Tongue (tissue), 2 donors: Measurements from ENCODE around the gene RAI1. TPM values are rescaled to one million over a fixed set of nuclear protein-coding genes. Genes with fewer than 3 reads are reported as not detected.

Source experiments
- DNase-seq: peaks from one replicate; pipeline ENCODE4 v3.0.0-alpha.2; 2015
- total RNA-seq: library from RNA; depleted of rRNA; stranded (reverse); fragments of >200 nt; gene quantifications from one replicate; pipeline ENCODE4 v1.2.3, GENCODE V29; 2014

The RAI1 gene
- total RNA-seq, 1 donor from 2014 or later = 14.9 TPM

DNA sequence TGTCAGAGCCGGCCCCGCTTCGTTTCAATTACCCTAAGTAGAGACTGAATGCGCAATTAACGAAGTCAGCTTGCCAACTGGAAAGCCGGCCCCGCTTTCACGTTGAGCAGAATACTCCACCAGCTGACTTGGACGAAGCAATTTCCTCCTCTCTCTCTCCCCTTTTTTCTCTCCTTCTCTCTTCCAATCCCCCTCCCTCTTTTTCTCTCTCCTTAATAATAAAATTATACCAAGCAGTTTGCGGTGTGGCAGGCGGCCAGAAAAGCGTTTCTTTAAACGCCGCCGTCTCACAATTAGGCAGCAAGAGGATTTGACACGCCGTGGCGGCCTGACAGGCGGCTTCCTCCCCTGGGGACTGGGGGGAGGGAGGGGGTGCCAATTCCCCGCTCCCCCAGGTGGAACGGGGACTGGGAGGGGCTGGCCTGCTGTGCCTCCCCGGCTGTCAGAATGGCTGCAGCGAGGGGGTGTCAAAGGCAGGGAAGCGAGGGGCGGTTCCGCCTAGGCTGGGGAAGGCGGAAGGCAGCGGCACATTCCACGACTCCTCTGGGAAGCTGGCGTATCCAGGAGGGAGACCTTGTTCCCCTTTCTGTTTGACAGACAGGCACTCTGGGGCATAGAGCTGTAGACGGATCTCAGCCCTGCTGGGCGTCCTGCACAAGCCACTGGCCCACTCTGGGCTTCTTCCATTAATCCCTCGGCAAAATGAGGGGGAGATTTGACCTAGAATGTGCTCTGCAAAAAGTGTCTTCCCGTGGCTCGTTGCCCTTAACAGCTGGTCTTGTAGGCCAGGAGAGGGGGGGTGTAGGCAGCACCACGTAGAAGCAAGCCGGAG is 102.8 kb downstream of the RAI1 start:
- DNase-seq = peak; percentile 92

DNA sequence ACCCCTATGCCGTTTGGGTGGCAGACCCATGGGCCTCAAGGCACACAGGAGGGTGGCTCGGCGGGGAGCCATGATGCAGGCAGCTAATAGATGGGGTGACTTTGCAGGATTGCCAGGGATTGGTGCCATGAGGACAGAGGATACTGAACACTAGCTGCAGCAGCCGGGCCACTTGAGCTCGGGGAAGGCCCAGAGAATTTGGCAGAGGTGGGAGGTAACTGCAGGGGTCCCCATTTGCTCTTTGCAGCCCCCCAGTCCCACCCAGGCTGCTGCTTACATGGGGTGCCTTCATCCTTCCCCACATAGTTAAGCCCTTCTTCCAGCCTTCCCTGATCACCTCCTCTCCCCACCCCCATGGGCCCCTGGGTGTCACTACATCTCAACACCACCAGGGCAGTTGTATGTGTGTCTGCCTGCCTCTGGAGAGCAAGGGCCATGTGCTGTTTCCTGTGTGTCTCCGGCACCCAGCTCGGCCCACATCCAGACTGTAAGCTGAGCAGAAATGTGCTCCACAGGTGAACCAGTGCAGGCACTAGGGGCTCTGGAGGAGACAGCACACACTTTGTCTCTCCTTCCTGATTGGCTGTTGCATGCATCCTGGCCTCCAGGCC is 103.5 kb downstream of the RAI1 start:
- DNase-seq = no peak

DNA sequence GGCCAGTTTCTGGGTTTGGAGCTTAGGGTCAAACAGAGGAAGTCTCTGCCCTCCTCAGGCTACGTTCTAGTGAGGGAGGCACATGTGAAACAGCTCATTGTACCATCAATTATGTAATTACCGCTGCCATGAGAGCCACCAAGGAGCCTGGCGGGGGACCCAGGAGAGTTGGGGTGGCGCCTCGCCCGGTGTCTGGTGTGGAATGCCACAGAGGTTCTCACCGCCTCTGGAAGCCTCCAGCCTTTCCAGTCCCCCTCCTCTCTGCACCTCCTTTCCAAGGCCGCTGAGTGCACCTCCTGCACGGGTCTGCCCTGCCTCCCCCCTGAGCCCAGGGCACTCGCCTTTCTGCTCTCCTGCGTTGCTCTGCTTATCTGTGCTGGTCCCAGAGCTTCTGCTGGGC is 104.1 kb downstream of the RAI1 start:
- no peak for DNase-seq

DNA sequence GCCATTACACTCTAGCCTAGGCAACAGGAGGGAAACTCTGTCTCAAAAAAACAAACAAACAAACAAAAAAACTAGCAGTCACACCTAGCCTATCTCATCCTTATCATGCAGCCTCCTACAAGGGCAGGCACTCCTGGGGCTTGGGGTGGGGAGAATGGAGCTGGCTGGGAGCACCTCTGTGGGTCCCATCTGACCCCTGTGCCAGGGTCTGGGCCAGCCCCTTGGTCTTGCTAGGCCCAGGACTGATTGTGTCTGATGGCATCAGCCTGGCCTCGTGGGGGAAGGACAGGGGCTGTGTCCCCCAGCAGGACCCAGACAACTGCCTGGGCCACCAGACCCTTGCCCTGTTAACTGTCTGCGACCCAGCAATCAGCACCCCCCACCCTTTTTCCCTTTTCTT is 105.7 kb downstream of the RAI1 start:
- DNase-seq = no peak

DNA sequence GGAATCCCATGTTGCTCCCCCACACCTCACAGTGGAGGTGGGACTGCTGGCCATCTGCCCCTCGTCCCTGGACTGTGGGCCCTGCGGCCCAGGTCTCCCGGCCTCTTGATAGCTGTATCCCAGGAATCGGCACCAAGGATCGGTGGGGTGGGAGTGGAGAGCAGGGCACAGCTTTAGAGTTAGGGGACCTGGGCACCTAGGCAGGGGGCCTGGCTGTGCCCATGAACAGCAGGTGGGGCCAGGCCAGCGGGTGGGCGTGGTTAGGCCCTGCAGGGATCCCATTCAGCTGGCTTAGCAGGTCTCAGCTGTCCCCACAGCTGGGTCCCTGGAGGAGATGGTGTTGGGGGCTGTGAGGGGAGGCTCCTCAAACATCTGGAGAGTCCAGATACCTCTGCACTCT is 106.3 kb downstream of the RAI1 start:
- no peak for DNase-seq

DNA sequence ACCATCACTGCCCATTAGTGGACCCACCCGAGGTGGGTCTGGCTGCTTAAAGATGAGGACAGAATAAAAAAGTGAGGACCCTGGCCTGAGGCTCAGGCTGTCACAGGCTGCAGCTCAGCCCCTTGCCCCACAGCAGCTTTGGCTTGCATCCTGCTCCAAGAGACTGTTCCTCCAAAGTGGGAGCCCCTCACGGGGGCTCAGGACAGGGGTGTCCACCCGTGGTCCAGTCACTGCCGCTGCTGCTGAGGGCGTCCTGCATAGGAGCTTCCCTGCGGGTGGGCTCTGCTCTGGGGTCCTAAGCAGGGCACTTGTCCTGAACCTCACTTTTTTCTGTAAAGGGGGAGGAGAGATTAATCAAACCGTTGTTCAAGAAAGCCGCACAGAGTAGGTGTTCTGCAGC is 107.7 kb downstream of the RAI1 start:
- no peak for DNase-seq

DNA sequence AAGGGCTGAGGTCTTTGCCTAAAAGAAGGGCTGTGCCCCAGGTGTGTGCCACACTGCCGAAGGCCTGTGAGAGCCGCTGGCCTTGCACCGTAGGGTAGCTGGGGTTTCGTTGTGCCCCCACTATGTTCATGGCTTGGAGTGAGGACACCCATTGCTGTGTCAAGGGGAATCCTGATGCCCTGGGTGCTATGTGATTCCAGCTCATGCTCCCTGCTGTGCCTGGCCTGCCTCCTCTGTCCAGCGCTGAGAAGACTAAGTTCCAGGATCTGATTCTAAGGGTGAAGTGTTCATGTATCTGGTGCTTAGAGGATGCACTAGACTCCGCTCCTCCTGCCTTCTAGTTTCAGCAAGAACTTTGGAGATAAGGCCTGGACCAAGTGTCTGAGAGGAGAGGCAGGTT is 108.2 kb downstream of the RAI1 start:
- DNase-seq = no peak

DNA sequence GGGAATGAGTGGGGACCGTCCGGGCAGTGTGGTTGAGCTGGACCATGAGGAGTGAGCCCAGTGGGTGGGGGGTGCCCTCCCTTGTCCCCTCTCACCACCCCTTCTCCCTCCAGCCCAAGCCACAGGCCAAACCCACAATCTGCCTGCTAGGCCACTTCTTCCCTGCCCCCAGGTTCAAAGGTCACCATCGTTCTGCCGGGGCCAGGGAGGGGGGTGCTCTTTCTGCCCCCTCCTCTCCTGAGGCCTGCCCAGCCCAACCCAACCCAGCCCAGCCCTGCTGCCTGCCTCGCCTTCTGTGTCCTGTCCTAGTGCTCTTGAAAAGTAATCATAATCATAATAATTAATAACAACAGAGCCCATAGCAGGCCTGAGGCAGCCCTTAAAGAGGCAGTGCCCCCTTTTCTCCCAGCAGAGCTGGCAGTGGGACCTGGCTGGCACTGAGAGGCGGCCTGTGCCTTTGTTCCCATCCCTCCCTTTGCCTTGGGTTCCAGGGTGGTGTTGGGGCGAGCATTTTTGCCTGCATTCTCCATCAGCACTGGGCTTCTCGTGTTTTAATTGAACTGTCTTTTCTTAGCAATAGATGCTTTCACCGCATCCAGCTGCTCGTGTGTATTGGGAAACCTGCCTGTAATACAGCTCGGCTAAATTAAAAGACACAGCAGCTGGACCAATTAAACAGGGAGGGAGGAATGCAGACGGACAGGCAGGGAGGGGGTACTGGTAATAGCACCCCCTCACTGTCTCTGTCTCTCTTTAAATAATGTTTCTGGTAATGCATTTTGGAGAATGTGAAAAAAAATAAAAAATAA is 108.8 kb downstream of the RAI1 start:
- DNase-seq = no peak

DNA sequence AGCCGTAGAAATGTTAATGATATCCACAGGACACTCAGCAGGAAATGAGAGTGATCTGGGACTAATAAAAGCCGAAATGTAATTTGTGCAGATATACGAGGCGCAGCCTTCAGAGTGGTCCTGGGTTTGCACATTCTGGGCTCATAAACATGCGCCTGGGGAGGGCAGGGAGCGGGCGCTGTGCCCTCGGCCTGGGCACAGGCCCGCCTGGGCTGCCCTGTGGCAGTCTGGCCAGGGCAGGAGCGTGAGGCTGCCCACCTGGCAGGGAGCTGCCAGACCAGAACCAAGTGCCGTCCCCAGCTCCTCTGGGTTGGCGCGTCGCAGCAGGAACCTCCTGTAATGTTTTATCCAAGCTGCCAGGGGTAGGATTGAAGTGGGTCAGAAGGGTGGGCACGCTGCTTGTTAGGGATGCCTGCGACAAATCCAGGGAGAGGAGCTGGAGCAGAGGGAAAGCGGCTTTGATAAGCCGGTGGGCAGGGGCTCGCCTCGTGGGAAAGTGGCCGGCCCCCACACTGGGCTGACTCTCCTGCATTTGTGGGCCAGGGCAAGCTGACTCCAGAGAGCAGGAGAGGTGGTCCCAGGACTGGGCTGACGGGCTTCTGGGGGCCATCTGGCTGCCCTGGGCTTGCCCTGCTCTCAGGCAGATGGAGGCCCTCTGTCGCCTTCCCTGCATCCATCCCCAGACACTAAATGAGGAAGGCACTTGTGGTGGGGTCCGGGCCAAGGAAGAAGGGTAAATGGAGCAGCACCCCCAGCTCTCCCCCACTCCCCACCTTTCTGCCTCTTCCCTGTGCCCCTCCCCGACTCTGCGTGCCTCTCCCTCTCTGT is 109.6 kb downstream of the RAI1 start:
- no peak for DNase-seq

DNA sequence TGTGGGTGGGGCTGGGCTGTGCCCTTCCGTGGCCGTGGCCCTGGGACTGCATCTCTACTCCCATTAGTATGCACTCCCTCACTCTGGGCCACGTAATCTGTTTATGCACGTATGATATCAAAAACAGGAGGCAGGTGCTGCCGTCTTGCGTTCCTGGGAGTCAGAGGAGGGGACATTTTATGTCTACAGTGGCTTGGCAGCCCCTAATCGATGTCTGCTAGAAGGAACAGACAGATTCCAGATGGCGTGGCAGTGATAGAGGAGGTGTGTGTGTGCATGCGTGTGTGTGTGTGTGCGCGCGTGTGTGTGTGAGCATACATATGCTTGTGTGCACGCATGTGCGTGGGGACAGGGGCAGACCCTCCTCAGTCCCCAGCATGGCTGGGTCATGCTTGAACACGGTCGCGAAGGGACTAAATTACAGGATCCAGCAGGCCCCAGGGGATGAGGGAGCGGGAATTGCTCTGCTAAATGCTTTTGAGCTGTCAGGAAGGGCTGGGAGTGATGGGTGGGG is 110.8 kb downstream of the RAI1 start:
- no peak for DNase-seq

DNA sequence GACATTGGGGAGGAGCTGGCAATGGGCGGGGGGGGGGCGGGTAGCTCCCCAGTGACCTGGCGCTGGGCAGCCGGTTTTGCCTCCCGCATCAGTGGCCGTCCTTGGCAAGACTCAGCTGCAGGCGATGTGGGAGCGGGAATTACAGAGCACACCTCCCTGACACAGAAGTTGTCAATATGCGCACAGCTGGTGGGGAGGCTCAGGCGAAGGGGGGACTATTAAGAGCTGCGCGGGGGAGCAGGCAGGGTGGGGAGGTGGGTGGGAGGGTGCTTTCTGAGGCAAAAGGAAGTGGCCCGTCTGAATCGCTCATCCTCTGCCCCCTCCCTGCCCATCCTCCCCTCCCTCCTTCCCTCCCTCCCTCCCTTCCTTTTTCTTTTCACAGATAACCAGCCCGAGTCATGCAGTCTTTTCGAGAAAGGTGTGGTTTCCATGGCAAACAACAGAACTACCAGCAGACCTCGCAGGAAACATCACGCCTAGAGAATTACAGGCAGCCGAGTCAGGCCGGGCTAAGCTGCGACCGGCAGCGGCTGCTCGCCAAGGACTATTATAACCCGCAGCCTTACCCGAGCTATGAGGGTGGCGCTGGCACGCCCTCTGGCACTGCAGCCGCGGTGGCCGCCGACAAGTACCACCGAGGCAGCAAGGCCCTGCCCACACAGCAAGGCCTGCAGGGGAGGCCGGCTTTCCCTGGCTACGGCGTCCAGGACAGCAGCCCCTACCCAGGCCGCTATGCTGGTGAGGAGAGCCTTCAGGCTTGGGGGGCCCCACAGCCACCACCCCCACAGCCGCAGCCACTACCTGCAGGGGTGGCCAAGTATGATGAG is 111.5 kb downstream of the RAI1 start:
- DNase-seq = peak; percentile 79

DNA sequence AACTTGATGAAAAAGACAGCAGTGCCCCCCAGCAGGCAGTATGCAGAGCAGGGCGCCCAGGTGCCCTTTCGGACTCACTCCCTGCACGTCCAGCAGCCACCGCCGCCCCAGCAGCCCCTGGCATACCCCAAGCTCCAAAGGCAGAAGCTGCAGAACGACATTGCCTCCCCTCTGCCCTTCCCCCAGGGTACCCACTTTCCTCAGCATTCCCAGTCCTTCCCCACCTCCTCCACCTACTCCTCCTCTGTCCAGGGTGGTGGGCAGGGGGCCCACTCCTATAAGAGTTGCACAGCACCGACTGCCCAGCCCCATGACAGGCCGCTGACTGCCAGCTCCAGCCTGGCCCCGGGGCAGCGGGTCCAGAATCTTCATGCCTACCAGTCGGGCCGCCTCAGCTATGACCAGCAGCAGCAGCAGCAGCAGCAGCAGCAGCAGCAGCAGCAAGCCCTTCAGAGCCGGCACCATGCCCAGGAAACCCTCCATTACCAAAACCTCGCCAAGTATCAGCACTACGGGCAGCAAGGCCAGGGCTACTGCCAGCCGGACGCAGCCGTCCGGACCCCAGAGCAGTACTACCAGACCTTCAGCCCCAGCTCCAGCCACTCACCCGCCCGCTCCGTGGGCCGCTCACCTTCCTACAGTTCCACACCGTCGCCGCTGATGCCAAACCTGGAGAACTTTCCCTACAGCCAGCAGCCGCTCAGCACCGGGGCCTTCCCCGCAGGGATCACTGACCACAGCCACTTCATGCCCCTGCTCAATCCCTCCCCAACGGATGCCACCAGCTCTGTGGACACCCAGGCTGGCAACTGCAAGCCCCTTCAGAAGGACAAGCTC is 112.3 kb downstream of the RAI1 start:
- DNase-seq = no peak

DNA sequence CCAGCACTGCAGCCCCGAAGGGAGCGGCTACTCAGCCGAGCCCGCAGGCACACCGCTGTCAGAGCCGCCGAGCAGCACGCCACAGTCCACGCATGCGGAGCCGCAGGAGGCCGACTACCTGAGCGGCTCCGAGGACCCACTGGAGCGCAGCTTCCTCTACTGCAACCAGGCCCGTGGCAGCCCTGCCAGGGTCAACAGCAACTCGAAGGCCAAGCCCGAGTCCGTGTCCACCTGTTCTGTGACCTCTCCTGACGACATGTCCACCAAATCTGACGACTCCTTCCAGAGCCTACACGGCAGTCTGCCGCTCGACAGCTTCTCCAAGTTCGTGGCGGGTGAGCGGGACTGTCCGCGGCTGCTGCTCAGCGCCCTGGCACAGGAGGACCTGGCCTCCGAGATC is 113.1 kb downstream of the RAI1 start:
- DNase-seq = no peak

DNA sequence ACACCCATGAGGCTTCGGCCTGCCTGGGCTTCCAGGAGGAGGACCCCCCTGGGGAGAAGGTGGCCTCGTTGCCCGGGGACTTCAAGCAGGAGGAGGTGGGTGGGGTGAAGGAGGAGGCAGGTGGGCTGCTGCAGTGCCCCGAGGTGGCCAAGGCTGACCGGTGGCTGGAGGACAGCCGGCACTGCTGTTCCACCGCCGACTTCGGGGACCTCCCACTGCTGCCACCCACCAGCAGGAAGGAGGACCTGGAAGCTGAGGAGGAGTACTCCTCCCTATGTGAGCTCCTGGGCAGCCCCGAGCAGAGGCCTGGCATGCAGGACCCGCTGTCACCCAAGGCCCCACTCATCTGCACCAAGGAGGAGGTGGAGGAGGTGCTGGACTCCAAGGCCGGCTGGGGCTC is 114.0 kb downstream of the RAI1 start:
- DNase-seq = no peak

DNA sequence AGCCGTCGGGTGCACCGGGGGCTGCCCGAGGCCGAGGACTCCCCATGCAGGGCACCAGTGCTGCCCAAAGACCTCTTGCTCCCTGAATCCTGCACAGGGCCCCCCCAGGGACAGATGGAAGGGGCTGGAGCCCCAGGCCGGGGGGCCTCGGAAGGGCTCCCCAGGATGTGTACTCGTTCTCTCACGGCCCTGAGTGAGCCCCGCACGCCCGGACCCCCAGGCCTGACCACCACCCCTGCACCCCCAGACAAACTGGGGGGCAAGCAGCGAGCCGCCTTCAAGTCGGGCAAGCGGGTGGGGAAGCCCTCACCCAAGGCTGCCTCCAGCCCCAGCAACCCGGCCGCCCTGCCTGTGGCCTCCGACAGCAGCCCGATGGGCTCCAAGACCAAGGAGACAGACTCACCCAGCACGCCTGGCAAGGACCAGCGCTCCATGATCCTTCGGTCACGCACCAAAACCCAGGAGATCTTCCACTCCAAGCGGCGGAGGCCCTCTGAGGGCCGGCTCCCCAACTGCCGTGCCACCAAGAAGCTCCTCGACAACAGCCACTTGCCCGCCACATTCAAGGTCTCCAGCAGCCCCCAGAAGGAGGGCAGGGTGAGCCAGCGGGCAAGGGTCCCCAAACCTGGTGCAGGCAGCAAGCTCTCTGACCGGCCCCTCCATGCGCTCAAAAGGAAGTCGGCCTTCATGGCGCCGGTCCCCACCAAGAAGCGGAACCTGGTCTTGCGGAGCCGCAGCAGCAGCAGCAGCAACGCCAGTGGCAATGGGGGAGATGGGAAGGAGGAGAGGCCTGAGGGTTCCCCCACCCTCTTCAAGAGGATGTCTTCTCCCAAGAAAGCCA is 114.9 kb downstream of the RAI1 start:
- DNase-seq = no peak

DNA sequence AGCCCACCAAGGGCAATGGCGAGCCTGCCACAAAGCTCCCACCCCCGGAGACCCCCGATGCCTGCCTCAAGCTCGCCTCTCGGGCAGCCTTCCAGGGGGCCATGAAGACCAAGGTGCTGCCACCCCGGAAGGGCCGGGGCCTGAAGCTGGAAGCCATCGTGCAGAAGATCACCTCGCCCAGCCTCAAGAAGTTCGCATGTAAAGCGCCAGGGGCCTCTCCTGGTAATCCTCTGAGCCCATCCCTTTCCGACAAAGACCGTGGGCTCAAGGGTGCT is 115.5 kb downstream of the RAI1 start:
- no peak for DNase-seq

DNA sequence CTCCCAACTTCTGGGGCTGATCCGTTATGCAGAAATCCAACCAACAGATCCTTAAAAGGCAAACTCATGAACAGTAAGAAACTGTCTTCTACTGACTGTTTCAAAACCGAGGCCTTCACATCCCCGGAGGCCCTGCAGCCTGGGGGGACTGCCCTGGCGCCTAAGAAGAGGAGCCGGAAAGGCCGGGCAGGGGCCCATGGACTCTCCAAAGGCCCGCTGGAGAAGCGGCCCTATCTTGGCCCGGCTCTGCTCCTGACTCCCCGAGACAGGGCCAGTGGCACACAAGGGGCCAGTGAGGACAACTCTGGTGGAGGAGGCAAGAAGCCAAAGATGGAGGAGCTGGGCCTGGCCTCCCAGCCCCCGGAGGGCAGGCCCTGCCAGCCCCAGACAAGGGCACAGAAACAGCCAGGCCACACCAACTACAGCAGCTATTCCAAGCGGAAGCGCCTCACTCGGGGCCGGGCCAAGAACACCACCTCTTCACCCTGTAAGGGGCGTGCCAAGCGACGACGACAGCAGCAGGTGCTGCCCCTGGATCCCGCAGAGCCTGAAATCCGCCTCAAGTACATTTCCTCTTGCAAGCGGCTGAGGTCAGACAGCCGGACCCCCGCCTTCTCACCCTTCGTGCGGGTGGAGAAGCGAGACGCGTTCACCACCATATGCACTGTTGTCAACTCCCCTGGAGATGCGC is 116.0 kb downstream of the RAI1 start:
- no peak for DNase-seq

DNA sequence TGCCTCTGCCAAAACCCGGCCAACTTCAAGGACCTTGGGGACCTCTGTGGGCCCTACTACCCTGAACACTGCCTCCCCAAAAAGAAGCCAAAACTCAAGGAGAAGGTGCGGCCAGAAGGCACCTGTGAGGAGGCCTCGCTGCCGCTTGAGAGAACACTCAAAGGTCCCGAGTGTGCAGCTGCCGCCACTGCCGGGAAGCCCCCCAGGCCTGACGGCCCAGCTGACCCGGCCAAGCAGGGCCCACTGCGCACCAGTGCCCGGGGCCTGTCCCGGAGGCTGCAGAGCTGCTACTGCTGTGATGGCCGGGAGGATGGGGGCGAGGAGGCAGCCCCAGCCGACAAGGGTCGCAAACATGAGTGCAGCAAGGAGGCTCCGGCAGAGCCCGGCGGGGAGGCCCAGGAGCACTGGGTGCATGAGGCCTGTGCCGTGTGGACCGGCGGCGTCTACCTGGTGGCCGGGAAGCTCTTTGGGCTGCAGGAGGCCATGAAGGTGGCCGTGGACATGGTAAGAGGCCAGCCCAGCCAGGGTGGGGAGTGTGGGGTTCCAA is 116.8 kb downstream of the RAI1 start:
- DNase-seq = no peak
